Caki2 (cell line): Measurements from ENCODE around the gene KLF16. TPM values are rescaled to one million over a fixed set of nuclear protein-coding genes. Genes with fewer than 3 reads are reported as not detected.

Experiments used
- DNase-seq: peaks from one replicate; pipeline ENCODE4 v3.0.0-alpha.2; 2015; ENCODE audit warnings: low read depth
- in situ Hi-C: cut with HindIII; loops from 2 replicates; pipeline ENCODE4 v1.10.0; 2016; ENCODE audit warnings: low sequenced_read_pairs, low pct_unique_long_range_greater_than_20kb, mixed read lengths
- total RNA-seq: library from RNA; depleted of rRNA; stranded (reverse); fragments of >200 nt; shearing (Covaris generic); gene quantifications from 2 replicates; pipeline ENCODE4 v1.2.3, GENCODE V29; 2014; ENCODE audit warnings: low replicate concordance

The KLF16 gene
- total RNA-seq, 1 experiment from 2014 or later = 9.6 TPM

DNA sequence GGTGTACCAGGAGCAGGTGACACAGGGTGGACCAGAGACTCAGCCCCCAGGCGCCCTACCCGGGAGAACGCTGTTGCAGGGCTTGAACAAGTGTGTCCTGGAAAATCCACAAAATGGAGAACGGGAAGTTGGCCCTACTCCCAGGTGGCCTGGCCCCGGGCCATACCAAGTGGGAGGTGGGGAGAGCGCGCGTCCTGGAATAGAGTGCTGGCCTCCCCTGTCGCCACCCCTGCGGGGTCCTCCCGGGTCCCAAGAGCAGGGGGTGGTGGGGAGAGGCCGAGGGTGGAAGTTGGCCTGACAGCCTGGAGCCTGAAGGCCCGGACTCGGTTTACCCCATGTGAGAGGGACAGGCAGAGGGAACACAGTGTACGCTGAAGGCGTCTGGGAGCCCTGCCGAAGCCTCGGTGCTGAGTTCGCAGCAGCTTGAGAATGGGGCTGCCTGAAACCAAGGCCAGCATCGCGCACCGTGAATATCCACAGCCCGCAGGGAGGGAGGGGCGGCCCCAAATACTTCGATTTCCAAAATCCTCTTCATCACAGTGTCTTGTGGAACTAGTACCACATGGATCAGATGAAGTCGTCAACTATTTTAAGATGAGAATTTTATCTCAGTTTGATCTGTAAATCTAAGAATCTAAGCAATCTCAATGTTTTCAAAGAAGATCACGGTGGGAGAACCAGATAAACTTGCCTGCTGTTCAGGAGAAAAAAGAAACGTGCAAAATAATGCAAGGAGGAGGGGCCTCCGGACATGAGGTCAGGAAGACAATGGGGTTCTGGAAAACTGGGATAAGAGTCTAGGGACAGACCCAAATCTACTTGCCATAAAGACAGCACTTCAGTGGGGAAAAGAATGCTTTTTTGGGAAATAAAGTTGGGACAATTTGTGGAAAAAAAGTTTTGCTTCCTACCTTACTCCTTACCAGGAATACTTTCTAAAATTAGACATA, 10.4 kb upstream of the KLF16 start:
- no peak for DNase-seq
- in situ Hi-C loops = no loop called here

DNA sequence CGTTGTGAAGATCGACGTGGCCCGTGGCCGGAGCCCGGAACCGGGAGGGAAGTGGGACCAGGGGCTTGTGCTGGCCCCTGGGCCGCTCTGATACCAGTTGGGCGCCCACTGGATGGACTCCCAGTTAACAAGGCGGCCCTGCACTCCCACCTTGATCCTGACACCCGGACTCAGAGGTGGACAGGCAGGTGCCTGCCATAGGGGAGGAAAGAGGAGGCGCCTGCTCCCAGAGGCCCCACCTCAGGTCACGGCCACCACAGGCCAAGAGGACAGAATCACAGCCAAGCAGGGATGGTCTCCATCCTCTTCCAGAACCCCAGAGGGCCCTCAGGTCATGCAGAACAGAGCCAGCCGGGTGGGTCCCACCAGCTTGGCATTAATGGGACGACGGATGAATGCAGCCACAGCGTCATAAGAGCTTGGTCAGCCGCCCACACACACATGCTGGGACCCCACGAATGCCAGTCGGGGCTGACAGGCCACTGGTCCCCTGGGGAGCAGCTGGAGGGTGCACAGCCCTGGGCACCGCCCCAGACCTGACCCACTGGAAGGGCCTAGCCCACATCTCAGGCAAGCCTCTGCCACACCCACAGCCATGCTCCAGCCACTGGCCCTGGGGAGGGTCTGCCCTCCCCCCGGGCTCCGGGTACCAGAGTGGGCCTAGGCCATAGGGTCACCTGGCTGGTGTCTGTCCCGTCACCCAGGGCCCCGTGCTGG, 9.6 kb upstream of the KLF16 start:
- in situ Hi-C loops = no loop called here
- no peak for DNase-seq

DNA sequence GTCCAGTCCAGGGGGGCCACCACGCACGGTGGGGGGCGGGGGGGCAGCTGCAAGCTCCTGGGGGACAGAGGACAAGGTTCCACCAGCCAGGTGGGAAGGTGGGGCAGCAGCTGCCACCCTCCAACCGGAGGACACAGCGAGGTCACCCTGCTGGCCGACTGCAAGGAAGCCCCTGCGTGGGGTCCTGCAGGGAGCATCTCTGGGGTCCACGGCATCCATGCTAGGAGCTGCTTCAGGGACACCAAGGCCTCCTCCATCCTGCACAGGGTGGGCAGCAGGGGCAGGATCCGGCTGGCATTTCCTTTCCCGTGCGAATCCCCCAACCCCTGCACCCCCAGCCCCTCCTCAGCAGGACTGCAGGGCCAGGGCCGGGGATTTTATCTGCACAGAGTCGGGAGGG, 8.3 kb upstream of the KLF16 start:
- DNase-seq = no peak
- in situ Hi-C loops = no loop called here

DNA sequence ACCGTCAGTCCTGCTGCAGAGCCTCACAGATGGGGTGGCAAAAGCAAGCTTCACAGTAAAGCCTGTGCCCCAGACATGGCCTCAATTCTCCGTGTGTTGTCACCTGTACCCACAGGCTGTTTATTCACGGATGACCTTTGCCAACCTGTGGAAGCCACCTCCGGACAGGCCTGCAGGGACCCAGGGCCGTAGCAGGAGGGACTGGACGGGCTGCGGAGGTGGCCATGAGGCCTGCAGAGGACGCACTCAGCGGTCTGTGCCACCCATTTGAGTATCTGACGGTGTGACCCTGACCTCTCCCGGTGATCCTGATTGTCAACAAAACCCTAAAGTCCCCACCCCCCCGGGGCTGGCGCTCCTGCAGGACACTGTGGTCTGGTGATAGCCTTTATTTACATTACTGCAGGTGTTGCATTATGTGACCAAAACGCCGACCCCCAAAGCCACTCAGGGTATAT, 7.8 kb upstream of the KLF16 start:
- DNase-seq = no peak
- in situ Hi-C loops = no loop called here

DNA sequence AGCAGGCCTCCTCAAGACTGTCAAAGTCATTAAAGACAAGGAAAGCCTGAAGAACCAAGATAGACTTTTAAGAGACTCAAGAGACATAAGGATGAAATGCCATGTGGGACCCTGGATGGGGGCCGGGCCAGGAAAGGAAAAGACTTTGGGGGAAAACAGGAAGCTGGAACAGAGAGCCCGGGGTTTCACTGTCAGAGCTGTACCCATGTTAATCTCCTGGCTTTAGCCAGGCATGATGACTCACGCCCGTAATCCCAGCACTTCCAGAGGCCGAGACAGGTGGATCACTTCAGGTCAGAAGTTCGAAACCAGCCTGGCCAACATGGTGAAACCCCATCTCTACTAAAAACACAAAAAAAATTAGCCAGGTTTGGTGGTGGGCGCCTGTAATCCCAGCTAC, 5.6 kb upstream of the KLF16 start:
- no peak for DNase-seq
- in situ Hi-C loops = no loop called here

DNA sequence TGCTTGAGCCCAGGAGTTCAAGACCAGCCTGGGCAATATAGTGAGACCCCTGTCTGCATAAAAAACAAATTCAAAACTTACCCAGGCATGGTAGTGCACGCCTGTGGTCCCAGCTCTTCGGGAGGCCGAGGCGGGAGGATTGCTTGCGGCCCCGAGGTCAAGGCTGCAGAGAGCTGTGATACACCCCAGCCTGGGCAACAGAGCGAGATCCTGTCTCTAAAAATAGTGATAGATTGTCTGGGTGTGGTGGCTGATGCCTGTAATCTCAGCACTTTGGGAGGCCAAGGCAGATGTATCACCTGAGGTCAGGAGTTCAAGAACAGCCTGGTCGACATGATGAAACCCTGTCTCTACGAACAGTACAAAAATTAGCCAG, 4.0 kb upstream of the KLF16 start:
- no peak for DNase-seq
- in situ Hi-C loops = no loop called here

DNA sequence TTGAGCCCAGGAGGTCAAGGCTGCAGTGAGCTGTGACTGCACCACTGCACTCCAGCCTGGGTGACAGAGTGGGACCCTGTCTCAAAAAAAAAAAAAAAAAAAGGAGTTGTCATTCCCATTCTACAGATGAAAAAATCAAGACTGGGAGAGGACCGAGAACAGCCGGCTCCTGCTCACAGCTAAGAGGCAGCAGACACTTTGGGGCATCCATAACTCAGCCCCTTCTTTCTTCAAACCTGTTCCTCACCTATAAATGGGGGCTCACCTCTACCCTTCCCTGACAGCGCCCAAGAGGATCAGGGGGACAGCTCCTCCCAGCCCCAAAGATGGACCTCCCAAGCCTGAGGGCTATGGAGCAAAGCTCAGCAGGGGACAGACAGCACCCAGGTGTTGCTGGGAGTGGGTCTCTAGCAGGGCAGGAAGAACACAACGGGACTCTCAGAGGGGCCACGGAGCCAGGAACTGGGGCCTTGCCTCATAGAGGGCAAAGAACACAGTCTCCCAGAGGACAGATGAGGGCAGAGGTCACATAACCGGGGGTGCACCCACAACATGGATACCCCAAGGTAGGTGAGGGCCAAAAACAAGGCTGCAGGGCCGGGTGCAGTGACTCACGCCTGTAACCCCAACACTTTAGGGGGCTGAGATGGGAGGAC, 3.4 kb upstream of the KLF16 start:
- DNase-seq = no peak
- in situ Hi-C loops = no loop called here

DNA sequence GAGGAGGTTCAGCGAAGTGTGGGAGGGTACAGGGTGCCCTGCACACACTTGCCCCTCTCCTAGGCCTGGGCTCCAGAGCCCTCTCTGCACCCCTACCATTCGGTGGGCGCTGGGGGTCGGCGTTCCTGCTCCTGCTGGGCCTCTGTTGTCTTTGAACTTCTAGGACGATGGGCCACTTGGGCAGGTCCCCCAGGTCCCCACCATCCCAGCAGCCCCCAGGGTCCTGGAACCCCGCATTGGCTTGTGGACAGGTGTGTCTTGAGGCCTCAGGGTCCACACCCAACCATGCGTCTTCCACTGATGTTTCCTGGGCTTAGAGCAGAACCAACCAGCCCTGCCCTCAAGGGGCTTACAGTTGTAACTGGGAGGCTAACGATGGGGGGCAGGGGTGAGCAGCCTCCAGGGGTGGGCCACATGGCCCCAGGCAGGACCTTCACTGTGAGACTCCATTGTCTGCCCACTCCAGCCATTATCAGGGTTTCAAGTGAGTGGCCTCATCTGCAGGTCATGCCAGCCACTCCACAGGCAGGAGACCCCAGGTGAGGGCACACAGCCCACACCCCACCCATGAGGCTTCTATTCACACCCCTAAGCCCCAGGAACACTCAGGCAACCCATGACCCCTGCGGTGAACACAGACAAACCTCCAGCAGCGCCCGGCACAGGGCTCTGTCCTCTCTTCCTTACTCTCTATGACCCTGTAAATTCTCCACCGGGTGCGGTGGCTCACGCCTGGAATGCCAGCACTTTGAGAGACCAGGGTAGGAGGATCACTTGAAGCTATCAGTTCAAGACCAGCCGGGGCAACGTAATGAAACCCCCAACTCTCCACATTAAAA, 2.0 kb upstream of the KLF16 start:
- DNase-seq = no peak
- in situ Hi-C loops = no loop called here

DNA sequence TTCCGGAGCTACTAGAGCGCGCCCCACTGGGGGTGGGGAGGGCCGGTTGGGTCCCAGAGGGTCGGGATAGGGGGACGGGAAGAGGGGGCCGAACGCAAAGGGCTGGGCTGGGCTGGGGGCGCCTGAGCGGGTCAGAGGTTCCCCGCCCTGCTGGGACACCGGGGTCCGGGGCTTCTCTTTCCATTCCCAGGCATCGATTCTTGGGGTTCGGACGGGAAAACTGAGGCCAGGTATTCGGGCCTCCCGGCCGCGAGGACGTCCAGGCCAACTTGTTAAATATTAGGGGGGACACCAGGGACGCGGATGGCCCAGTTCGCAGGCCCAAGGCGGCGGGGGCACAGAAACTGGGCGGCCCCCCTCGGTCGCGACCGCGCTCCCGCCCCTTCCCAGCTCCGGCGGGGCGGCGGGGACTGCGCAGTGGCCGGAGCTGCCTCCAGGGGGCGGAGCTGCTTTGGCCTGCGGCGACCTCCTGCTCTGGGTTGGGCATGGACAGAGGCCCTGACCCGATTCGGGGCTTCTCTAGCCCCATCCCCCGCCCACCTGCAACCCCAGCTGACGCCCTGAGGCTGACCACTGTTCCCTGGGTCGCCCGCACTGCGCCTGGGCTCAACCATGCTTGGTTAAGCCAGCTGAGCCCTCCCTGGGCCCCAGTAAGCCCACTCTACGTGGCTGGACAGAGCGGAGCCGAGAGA, 1.2 kb upstream of the KLF16 start:
- DNase-seq = peak; percentile 61
- in situ Hi-C loops = no loop called here

DNA sequence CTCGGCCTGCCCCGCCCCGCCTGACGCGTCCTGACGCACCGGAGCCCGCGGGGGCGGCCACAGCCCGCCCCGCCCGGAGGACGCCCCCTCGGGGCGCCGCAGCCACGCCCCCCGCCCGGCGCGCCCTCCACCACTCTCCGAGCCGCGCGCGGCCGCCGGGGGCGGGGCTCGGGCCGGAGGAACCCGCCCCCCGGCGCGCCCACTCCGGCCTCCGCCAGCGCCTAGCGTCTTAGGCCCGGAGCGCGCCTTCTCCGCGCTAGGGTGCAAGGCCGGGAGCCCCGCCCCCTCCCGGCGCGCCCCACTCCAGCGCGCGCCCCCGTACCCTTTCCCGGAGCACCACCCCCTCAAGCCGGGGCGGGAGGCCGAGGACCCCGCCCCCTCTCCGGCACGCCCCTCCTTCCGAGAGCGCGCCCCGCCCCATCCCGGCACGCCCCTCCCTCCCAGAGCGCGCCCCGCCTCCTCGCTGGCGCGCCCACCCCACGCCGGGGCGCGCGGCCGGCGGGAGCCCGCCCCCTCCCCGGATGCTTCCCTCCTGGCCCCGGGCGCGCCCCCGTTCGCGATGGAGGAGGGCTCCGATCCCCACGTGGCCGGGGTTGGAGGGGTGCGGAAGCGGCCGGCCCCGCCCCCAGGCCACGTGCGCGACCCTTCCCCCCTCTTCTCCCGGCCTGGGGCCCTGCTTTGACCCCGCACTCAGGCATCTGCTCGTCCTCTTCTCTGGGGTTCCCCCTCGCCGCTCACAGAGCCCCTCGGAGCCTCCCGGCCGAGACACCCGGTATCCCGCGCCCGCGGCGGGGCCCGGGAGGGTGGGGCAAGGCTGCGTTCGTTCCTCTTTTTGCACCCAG, 480 bp upstream of the KLF16 start:
- in situ Hi-C loops = no loop called here
- peak; percentile 80 for DNase-seq

DNA sequence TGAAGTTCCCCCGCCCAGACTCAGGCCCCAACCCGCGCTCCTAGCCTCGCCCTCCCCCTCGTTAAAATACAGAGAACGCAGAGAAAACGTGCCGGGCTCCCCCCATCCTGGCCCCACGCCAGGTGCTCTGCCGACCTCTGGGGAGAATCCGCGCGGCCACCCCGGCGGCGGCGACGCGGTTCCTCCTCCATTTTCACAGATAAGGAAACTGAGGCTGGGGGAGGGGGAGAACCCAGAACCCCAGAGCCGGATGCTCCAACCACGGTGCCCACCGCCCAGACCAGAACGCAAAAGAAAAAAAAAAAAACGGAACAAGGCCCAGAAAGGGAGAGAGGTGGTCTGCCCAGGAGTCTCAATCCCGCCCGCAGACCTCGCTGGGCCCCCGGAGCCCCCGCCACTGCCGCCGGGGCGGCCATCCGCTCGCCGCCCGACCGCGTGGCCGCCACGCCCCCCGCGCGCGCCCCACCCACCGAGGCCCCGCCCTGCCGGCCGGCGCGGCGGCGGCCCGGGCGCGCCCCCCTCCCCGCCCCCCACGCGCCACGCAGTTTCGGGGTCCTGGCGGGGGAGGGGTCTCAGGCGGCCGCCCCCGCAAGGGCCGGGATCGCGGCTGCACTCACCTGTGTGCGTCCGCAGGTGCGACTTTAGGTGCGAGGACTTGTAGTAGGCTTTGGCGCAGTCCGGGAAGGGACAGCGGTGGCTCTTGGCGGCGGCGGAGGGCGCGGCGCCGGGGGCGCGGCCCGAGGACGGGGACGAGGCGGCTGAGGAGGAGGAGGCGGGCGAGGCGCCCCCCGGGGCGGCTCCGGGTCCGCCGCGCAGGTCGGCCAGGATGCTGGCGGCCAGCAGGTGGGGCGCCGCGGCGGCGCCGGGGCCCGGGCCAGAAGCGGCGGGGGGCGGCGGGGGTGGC, 703 bp downstream of the KLF16 start:
- in situ Hi-C loops = no loop called here
- DNase-seq = no peak

DNA sequence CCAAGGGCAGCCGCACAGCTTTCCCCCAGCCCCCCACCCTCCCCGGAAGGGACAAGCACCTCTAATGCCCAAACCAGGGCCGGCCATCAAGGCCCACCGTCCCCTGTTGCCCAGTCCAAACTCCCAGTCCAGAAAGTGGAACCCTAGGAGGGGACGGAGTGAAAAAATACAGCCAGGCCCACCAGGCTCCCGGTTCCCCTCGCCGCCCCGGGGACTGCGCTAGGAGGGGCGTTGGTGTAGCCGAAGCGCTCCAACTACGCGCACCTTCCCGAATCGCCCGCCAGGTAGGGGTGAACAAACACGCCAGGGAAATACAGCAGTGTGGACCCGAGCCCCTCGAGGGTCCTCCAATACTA, 1.3 kb downstream of the KLF16 start:
- no peak for DNase-seq

DNA sequence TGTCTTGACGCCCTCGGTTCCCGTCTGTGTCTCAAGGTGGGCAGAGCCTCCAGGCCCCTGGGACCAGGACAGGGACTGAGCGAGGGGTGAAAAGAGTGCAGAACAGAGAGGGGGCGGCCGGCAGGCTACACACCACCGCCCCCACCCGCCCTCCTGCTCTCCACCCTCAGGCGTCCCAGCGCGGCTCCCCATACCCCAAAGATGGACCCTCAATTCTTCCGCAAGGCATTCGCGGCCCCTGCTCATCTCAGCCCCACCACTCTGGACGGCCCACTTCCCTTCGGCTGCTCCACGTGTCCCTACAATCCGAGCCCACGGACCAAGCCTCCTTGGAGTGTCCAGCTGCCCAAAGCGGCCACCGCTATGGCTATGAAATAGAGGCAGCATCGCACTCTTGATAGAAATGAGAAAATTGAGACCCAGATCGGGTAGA, 1.8 kb downstream of the KLF16 start:
- DNase-seq = no peak
- in situ Hi-C loops = no loop called here

More for the DNA sequence above, 1.3 kb downstream of the KLF16 start:
- in situ Hi-C loops = no loop called here

DNA sequence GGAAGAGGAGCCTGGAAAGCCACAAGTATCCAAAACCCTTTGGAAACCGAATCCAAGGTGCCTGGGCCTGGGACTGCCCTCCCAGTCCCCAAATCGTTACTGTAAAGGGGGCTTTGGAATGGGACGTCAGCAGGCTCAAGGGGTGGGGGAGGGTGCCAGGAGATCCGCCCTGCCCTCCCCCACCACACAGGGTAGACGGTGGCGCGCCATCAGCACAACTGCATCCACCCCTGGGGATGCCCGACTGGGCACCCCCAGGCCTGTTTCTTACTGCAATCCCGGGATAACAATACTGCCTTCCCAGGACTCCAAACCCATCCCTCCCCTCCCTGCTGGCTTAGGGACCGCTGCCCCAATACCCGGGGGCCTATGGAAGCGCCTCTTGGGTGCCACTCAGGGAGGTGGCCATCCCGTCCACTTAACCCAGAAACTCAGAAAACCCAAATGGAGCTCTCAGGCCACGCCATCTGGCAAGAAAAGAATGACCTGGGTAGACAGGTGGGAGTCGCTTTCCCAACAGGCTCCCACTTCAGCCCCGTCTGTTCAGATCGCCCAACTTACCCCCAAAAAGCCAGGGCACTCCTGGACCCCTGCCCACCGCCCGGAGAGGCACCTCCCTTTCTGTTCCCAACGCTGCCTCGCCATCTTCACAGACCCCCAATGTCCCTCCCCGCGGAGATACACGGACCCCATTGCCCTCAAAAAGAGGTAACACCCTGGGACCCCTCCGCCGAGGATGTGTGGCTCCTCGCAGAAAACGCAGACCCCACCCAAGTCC, 2.4 kb downstream of the KLF16 start:
- in situ Hi-C loops = no loop called here
- DNase-seq = no peak

DNA sequence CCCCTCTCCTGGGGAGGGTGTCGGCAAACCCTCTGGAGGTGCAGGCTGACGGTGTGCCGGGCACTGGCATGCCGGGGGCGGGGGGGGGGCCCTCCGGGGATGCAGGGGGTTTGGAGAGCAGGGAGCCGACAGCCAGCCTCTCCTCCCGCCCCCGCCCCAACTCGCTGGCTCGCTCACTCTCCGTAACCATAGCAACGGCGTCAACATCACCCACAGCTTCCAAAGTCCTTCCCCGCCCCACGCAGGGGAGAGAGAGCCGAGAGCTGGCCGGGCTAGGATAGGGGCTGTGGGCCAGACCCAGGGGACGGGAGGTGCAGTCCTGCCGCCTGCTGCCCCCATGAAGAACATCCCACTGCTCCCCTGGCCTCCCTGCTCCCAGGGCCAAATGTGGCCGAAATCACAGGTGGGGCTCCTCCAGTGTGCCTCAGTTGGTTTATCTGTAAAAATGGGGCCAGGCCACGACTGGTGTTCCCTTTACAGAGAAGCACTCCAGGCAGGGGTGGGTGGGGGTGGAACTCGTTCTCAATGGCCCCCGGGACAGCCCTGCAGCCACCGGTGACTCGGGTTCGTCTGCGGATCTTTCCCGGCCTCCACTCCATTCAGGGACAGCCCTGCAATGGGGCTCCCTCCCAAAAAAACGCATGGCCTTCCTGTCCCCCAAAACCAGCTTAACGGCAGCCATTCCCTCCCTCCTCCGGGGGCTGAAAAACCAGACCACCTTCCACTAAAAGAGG, 3.2 kb downstream of the KLF16 start:
- DNase-seq = no peak

More for the DNA sequence above, 3.2 kb downstream of the KLF16 start:
- in situ Hi-C loops = no loop called here
